GM19240 (cell line): ENCODE data around the gene BAIAP3.

Experiments used
- DNase-seq: peaks from one replicate; pipeline ENCODE4 v3.0.0; 2011; ENCODE audit warnings: low spot score; ENCODE audit not compliant: insufficient read length

Gene BAIAP3

DNA sequence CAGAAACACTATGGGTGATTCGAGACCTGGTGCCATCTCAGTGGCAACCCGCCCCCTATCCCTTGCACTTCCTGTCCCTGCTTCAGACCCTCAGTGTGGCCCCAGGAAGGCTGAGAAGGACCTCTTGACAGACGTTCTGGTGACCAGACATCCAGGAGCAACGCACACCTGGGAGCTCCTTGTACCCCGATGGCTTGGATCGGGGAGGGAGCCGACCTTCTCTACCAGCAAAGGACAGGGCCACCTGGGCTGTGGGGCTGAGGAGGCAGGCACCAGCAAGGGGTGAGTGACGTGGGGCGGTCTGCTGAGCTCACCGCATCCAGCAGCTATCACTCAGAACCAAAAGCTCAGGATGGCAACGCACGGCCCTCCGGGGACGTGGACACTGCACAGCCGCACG, 53.9 kb downstream of the BAIAP3 start:
- no peak for DNase-seq

DNA sequence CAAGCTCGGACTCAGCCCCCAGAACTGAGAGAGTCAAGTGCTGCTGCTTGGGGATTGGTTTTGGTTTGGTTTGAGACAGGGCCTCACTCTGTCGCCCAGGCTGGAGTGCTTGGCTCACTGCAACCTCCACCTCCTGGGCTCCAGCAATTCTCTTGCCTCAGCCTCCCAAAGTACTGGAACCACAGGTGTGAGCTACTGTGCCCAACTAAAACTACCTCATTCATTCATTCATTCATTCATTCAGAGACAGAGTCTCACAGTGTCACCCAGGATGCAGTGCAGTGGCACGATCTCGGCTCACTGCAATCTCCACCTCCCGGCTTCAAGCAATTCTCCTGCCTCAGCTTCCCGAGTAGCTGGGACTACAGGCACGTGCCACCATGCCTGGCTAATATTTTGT, 56.3 kb downstream of the BAIAP3 start:
- no peak for DNase-seq

DNA sequence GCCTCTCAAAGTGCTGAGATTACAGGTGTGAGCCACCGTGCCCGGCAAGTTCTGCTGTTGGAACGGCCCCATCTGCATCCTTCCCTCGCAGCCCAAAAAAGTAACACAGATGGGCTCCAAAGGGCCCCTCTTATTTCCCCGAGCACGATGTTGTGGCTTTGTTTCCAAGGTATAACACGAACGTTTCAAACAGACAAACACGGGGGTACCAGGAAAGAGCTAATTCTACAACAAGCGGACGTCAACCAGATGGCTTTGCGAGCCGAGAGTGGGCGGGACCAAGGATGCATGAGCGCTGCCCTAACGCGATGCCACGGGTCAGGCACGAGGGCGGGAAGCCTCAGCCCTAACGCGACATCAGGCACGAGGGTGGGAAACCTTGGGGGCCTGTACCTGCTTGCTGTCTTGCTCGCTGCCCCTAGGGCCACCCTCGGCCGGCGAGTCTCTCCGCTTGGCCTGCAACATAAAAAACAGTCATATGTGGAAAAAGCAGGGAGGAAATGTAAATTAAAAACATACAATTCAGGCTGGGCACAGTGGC, 56.9 kb downstream of the BAIAP3 start:
- no peak for DNase-seq

DNA sequence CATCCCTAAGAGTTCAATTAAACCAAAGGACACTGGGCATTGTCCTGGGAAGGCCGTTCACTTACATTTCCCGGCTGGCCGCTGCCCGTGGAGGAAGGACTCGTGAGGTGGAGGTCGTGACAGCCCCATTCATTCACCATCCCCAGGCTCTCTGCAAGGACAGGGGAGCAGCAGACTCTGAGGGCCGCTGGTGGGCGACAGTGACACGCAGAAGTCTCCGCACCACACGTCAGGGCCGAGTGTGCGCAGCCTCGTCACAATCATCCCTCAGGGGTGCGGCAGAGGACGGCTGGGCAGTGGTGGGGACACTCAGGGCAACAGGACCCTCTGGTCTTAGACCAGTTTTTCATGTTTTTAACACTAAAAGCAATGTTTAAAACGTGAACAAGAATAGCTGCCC, 59.4 kb downstream of the BAIAP3 start:
- DNase-seq, result no peak

DNA sequence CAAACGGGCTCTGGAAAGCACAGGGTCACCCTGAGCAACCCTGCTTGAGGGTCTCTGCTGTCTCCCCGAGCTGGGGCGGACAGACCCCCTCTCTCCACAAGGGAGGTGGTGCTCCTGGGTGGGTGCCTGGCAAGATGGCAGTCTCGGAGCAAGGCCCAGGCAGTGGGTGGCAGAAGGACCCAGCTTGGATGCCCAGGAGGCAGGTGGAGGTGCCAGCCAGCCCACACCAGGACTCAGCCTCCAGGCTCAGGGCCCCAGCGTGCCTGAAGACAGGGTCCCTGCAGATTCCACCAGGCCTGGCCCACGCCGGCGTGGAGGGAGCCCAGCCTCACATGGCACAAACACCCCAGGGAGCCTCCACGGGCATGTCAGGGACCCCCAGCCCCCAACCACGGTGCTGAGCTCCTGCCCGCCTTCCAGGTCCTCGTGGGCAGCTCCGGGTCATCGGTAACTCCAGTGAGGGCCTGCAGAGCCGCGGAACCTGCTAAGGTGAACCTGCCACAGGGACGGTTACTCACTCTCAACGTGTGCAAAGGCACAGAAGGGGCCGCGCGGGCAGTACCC, 60.2 kb downstream of the BAIAP3 start:
- no peak for DNase-seq

DNA sequence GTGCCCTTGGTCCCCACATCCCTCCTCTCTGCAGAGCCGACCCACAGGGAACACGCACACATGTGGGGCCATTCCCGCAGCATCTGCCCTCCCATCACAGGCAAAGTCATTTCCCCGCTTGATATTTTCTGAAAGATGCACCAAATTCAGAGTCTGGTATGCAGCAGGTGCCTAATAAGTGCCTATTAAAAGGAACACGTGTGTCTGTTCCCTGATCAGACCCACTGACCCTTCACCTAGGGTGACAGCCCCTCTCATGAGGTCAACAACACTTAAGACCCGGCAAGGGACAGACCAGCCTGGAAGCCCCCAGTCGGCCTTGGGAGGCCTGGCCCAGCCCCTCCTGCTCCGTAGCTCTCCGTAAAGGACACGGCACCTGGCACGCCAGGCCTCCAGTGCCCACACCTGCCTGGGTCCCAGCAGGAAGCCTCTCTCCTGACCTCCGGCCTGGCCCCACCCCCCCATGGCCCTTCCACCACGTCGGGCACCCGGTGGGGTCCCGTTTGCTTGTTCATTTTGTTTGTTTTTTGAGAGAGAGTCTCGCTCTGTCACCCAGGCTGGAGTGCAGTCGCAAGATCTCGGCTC, 61.0 kb downstream of the BAIAP3 start:
- DNase-seq, result no peak

DNA sequence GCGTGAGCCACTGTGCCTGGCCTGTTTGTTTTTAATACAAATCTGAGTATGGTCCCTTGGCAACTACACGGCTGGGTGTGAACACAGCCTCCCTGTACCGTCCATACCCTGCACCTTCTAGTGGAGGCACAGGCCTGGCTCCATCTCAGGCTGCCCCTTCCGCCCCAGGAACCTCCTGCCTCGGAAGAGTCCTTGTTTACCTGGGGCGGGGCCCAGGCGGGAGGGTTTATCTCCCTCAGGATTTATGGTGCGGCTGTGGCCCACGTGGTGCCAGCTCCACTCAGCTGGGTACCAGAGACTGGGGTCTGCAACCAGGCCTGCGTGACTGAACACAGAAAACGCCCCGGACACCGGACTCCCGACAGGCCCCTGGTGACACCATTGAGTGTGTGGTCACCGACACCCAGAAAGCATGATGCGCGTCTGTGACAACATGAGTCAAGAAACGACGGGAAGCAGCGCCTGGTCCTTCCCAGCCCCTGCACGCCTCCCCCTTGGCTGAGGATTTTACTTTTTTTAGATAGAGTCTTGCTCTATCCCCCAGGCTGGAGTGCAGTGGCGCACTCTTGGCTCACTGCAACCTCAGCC, 62.1 kb downstream of the BAIAP3 start:
- no peak for DNase-seq

DNA sequence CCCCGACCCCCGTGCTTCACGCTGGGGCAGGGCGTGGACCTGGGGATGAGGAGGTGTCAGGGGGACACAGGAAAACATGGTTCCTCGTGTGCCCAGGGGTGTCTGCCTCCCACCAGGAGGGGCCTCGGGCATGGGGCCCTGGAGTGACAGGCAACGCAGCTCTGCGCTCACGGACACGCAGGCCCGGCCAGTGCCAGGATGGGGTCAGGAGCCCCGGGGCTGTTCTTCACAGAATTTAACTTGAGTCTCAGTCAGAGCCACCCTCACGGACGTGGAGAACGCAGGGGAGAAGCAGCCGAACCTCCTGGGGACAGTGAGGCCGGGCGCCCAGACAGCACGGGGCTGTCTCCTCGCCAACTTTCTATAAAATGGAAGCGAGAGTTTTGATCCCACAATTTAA, 64.3 kb downstream of the BAIAP3 start:
- DNase-seq, result no peak

DNA sequence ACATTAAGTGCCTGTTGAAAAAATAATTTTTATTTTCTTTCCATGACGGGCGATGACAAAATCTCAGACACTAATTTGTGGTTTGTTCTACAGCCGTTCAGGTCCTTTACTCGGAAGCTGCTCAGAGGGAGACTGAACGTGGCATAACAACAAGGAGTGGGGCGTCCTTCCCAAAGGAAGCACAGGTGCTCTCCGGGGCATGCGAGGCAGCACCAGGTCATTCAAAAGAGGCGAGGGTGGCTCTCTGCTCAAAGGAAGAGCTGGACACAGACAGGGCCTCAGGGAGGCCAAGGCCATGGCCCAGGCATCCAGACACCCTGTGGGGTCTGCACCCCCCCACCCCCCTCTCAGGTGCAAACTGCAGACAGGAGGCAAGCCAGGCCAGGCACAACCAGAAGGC, 64.9 kb downstream of the BAIAP3 start:
- no peak for DNase-seq
